ENCODE measurements around the gene SENP8.

SENP8 gene

DNA sequence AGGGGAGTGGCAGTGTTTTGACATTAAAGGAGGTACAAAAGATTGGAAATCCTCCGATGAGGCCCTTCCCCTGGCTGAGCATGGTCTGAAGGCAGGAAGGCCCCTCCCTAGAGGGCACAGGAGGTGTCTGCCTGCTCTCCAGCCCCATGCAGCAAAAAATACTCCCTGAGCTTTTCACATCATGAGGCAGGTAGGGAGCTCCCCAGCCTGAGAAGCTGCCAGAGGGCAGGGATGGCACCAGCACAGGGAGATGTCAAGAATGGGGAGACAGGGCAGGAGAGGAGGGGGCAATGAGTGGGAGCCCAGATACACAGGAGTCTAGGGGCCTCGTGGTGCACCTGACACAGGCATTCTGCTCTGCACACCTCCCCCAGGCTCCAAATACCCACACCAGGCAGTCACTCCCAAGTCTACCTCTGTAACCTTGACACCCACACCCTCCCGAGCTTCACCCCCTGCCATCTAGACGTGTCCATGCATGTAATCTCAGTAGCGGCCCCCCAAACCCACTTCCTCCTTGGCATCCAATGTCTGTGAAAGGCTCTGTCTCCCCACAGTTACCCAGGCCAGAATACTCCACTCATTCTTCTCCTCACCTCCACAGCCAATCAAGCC is 56.5 kb downstream of the SENP8 start:
- no peak for DNase-seq (ENCODE audit: low read depth in 1 of 2, low spot score in 1 of 2)

DNA sequence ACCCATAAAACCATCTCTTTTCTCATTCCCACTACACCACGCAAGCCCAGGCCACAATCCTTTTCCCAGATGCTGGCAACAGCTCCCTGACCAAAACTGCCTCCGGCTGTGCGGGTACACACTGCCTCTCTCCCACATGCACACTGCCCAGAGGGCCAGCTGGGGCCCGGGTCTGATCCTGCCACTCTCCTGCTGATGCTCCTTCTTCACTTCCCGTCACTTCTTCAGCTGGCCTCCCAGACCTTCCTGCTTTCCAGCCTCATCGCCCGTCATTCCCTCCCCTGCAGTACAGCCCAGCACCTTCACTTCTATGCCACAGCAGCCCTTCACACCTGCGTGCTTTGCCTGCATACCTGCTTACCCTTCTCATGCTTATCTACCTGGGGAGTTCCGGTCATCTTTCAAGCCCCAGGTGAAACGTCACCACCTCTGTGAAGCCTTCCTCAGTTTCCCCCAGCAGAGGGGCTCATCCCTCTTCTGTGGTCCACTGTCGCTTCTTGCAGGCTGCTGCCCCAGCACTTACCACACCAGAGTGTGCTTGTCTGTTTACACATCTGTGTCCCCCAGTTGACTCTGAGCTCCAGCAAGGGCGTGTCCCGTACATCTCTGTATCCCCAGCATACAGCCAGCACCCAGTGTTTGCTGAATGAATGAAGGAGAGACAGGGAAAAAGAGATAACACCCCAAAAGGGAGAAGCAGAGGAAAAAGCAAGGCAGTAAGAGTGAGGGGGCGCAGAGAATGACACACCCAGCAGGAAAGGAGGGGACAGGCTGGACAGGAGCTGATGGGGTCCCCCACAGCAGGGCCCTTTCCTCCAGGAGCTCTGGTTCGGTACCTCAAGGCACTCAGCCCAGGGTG is 57.2 kb downstream of the SENP8 start:
- no peak for DNase-seq (ENCODE audit: low read depth in 1 of 2, low spot score in 1 of 2)

DNA sequence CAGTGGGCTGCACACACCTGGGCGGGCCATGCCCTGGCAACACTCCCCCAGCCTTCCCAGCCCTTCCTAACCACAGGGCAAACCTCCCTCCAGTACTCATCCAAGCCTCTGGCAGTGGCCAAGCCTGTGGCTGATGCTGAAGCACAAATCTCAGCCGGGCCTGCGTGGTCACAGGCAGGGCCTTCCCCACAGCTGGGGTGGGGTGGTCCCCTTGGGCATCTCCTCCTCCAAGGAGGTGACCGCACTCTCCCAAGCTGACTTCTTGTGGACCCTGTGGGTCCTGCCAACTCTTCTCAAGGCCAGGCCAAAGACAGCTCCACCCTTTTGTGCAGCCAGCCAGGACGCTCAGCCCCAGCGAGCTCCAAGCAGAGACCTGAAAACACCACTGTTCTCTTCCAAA is 58.0 kb downstream of the SENP8 start:
- DNase-seq (ENCODE audit: low read depth in 1 of 2, low spot score in 1 of 2): no peak

DNA sequence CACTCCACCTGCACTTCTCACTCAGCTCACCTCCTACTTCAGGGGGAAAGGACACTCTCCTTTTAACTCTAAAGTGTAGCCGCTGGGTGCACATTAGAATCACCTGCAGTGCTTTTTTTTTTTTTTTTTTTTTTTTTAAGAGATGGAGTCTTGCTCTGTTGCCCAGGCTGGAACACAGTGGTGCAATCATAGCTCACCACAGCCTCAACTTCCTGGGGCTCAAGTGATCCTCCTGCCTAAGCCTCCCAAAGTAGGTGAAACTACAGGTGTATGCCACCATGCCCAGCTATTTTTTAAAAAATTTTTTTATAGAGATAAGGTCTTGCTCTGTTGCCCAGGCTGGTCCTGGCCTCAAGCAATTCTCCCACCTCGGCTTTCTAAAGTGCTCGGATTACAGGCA is 58.5 kb downstream of the SENP8 start:
- no peak for DNase-seq (ENCODE audit: low read depth in 1 of 2, low spot score in 1 of 2)

DNA sequence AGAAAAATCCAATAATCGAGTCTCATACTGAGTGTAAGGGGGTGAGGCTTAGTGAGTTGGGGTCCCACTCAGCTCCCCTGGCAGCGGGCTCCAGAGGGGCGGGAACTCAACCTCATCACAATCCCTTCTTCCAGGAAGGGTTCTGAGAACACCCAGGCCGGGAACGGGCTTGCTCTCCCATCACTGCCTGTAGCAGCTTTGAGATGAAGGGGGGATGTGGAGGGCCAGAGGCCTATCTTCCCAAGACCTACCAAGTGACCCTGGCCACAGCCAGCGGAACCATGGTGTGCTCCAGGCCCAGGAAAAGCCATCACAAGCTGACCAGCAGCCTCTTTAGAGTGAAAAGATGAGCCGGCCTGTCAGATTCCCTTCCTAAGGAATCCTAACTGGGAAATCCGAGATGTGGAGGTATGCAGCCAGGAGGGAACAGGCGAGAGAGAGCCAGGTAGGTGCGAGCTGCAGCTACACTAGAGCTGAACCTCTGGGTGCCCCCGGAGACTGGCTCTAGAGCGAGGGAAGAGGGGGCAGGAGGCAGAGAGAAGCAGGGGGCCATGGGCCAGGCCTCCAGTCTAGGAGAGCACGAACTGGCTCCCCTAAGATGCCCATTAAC is 60.9 kb downstream of the SENP8 start:
- no peak for DNase-seq (ENCODE audit: low read depth in 1 of 2, low spot score in 1 of 2)

DNA sequence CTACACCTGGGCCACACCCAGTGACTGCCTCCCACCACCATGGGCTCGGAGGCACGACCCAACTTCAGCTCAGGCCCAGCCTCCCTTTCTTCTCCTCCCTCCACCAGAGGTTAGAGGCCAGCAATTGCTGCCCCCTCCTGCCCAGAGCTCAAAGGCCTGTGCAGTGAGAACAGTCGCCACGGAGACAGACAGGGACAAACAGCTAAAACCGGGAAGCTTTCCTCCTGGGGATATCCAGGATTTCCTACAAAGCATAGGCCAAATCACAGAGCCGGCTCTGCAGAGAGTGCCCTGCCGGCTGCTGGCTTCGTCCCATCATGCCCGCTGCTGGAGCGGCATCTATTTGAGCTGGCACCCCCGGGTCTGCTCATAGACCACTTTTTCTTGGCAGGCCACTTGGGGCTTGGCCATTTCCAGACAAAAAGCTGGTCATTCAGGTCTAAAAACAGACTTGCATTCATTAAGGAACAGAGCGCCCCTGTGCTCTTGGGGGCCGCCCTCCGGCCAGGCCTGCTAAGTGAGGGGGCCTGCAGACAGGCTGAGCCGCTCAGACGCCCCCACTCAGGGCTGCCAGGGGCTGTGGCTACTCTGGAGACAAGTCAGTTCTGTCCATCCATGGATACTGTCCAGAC is 61.9 kb downstream of the SENP8 start:
- no peak for DNase-seq (ENCODE audit: low read depth in 1 of 2, low spot score in 1 of 2)

DNA sequence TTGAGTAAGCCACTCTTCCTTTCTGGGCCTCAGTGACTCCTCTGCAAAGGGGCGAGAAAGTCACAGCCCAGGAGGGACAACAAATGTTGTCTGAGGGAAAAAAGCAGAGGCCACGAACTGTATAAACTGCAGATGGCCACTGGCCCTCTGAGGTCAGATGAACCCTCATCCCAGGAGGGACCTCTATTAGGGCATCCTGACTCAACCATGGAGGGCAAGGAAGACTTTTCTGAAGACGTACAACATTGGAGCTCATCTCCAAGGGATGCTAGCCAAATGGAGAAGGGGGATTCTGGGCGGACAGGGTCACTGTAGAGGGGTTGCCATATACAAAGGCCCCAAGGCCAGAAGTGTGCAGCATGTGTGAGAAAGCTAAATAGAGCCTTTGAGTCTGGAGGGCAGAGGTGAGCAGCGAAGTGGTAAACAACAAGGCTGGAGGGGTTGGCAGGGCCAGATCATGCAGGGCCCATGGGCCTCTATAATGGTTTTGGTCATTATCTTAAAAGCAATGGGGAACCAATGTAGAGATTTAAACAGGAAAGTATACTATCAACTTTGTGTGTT is 62.6 kb downstream of the SENP8 start:
- DNase-seq (ENCODE audit: low read depth in 1 of 2, low spot score in 1 of 2): no peak

DNA sequence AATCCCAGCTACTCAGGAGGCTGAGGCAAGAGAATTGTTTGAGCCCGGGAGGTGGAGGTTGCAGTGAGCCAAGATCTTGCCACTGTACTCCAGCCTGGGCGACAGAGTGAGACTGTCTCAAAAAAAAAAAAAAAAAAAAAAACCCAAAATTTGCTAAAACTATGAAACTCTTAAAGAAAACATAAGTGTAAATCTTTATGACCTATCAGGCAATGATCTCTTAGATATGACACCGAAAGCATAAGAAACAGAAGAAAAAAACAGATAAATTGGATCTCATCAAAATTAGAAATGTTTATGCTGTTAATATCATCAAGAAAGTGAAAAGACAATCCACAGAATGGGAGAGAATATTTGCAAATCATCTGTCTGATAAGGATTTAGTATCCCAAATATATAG is 64.0 kb downstream of the SENP8 start:
- DNase-seq (ENCODE audit: low read depth in 1 of 2, low spot score in 1 of 2): no peak

DNA sequence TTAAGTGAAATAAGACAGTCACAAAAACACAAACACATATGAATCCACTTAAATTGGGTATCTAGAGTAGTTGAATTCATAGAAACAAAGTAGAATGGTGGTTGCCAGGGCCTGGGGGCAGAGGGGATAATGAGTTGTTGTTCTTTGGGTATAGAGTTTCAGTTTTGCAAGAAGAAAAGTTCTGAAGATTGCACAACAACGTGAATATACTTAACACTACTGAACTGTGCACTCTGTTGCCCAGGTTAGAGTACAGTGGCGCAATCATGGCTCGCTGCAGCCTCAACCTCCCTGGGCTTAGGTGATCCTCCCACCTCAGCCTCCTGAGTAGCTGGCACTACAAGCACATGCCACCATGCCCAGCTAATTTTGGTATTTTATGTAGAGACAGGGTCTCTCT is 64.5 kb downstream of the SENP8 start:
- no peak for DNase-seq (ENCODE audit: low read depth in 1 of 2, low spot score in 1 of 2)

DNA sequence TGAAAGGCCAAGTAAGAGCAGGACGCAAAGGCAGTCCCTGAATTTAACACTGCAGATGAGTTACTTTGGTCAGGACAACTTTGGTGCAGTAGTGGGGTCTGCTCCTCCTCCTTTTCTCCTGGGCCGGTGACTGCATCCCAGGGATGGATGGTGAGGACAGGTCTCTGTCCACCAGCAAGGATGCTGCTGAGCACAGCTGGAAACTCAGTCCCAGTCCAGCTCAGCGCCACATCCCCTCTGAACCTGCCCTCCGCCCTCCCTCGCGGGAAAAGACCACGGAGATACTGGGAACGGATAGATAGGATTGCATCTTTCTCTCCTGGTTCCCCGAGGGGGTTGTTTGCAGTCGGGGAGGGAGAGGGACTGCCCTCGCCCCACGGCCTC is 65.6 kb downstream of the SENP8 start:
- DNase-seq (ENCODE audit: low read depth in 1 of 2, low spot score in 1 of 2): no peak

DNA sequence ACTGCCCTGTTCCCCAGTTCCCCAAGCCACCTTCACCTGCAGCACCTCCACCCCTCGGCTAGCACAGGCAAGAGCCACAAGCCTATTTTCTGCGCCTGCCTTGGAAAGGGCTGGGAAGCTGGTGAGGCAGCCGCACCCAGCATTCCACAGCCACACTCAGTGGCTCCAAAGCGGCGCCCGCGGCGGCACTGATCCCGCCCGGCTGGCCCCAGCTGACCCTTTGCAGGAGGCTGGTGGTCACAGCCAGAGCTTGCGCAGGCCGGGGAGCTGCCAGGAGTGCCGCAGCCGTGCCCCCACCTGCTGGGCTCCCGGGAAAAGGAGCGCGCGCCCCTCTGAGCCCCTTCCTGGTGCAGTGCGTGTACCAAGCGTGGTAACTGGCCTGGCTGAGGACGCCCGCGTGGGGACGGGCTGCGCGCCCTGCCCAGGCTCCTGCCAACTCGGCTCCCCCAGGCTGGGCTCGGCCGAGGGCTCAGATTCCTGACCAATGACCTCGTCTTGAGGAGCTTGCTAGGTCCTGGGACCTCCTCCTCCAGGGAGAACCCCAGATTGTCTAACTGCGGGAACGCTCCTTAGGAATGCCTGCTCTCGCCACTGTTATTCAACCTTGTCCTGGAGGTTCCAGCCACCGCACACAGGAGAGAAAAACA is 66.1 kb downstream of the SENP8 start:
- no peak for DNase-seq (ENCODE audit: low read depth in 1 of 2, low spot score in 1 of 2)

DNA sequence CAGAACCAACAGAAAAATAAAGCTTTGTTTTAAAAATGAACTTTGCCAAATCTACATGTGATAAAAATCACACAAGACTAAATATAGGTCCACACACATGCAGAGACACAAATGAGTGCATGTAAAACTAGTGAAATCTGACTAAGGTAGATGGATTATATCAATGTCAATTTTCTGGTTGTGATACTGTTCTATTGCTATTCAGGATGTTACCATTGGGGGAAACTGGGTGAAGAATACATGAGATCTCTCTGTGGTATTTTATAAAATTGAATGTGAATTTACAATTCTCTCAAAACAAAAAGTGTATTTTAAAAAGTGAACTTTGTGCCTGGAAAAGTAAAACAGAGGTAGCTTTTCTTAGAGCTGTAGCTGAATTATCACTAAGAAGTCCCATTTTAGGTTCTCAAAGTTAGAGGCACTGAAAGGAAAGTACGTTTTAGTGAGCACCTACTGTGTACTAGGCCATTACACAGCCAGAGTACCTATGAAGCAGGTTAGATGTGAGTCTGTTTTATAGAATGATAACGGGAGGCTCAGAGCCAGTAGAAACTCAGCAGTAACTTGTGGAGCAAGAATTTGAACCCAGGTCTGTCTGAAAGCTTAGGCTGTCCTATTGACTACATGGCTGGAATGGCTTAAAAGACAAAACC is 71.2 kb downstream of the SENP8 start:
- no peak for DNase-seq (ENCODE audit: low read depth in 1 of 2, low spot score in 1 of 2)

DNA sequence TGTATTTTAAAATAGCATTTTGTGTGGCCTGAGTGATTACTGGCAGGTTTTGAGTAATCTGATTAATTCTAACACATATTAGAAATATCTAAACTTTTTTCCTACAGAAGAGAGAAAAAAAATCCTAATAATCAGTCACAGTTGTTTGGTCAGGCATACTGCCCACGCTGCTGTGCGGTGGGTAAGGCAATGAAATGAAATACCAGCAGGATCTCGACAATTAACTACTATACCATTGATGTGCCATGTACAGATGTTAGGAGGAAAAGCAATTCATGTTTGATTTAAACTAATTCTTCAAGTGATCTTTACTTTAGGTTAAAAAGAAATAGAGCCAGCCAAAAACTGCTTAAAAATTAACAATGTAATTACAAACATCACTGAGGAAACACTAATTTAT is 74.2 kb downstream of the SENP8 start:
- DNase-seq (ENCODE audit: low read depth in 1 of 2, low spot score in 1 of 2): no peak
